ENCODE data around the gene CCDC149. TPM values are rescaled to one million over a fixed set of nuclear protein-coding genes. Genes with fewer than 3 reads are reported as not detected.
A peak's percentile ranks its signal among the peaks of the same experiment; 100 is the strongest.

Gene CCDC149
- total RNA-seq, 1 donor from 2014 or later, result 11.4 TPM

GRCh38 chr4:24801136-24801855 is 111.5 kb downstream of the CCDC149 start:
- DNase-seq, result no peak

GRCh38 chr4:24800325-24800895 is 112.4 kb downstream of the CCDC149 start:
- no peak for DNase-seq

GRCh38 chr4:24799544-24800324 is 113.1 kb downstream of the CCDC149 start:
- no peak for DNase-seq

GRCh38 chr4:24799196-24799543 is 113.7 kb downstream of the CCDC149 start:
- DNase-seq, result no peak

GRCh38 chr4:24798036-24798610 is 114.7 kb downstream of the CCDC149 start:
- DNase-seq, result no peak

- no peak for DNase-seq
These were observed 116.2 kb downstream of the CCDC149 start for GRCh38 chr4:24796620-24797019.

GRCh38 chr4:24795666-24796381 is 117.0 kb downstream of the CCDC149 start:
- peak; percentile 80 for DNase-seq

GRCh38 chr4:24794916-24795665 is 117.8 kb downstream of the CCDC149 start, which contains the start of gene SOD3:
Gene SOD3 (plus strand): TSS chr4:24795573. CDS start chr4:24799522, 3,949 bp downstream.
- peak; percentile 80 for DNase-seq

GRCh38 chr4:24794480-24794879 is 118.4 kb downstream of the CCDC149 start:
- peak; percentile 45 for DNase-seq

GRCh38 chr4:24794051-24794450 is 118.8 kb downstream of the CCDC149 start:
- no peak for DNase-seq

- no peak for DNase-seq
These were observed 119.4 kb downstream of the CCDC149 start for GRCh38 chr4:24793219-24794005.

GRCh38 chr4:24792552-24792951 is 120.3 kb downstream of the CCDC149 start:
- DNase-seq, result no peak

- DNase-seq, result no peak
These were observed 121.8 kb downstream of the CCDC149 start for GRCh38 chr4:24791043-24791442.

GRCh38 chr4:24783506-24783905 is 129.3 kb downstream of the CCDC149 start:
- DNase-seq, result no peak

- DNase-seq, result peak; percentile 12
These were observed 130.7 kb downstream of the CCDC149 start for GRCh38 chr4:24781999-24782745.

GRCh38 chr4:24780936-24781495 is 131.8 kb downstream of the CCDC149 start:
- peak; percentile 38 for DNase-seq

GRCh38 chr4:24778464-24779225 is 134.2 kb downstream of the CCDC149 start:
- peak; percentile 92 for DNase-seq
